GM21619 (cell line): Measurements from ENCODE around the gene VOPP1.

Experiments
- ATAC-seq: cut with Tn5 transposase; IDR thresholded peaks from one replicate; pipeline ENCODE4 v1.9.1; 2021; ENCODE audit not compliant: unreplicated experiment

The VOPP1 gene

DNA sequence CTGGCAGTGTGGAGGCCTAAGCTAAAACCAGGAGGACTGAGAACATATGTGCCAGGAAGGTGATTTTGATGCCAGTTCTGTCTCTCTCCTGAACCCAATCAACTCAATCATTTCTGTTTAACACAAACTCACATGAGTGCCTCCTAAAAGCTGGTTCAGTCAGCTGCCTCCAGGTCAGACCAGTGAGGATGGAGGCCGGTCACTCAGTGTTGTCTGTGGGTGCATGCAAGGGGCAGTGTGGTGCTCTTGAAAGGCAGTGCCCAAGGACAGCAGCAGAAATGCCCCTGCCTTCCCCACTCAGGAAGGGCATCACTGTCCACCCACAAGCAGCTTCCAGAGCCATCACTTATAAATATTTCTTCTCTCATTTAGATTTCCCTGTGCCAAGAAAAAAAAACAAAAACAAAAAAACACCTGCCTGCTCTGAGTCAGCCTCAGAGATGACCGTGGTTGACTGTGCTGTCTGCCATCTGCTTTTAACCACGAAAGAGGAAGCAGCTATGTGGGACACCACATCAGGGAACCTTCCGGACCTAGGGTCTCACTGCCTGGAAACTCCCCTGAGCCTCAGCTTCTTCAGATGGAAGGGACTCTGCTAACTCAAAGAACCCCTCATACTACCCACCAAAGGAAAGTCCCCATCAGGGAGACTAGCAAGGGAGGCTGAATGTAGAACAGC, 39.1 kb downstream of the VOPP1 start:
- peak; percentile 51 for ATAC-seq

DNA sequence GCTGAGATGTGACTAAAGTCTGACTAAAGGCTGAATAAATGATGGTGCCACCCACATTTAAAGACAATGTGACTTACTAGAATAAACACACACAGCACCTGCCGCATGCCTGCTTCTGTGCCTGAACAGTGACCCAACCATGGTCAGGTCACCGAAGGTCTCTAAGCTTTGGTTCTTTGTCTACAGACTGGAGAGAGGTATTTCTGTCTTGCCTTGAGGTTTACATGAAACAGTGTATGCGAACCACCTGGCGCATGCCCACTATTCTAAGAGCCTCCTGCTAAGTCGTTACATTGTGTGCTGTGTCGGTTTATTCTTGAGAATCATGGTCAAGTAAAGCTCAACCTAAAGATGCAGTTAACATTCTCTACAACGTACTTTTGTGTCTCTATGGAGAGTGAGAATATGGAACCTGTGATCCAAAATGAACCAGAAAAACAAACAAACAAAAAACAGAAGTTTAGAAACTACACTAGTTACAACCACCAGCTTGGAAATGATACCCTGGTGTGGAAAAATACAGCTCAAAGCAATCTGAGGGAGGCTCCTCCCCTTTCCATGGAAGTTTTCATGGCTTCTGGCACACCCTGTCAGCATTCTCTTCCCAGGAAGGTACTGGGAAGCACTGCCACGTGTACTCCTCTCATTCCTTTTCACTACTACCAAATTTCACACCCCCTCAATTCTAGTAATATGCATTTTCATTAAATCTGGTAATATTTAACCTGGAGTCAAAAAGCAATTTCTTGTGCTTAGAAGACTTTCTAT, 40.0 kb downstream of the VOPP1 start:
- no peak for ATAC-seq

DNA sequence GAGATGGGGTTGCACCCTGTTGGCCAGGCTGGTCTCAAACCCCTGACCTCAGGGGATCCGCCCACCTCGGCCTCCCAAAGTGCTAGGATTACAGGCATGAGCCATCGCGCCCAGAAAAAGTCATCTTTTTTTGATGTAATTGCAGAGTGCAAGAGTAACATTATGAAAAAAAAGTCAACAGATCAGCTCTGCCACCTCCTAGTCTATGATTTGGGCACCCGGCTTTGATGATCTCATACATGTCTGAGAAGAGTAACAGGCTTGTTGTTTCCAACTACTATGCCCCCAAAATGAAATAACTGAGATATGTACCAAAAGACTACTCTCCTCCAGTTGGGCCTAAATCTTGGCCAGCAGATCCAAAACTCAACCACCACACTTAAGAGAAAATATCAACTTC, 40.8 kb downstream of the VOPP1 start:
- ATAC-seq, result no peak

DNA sequence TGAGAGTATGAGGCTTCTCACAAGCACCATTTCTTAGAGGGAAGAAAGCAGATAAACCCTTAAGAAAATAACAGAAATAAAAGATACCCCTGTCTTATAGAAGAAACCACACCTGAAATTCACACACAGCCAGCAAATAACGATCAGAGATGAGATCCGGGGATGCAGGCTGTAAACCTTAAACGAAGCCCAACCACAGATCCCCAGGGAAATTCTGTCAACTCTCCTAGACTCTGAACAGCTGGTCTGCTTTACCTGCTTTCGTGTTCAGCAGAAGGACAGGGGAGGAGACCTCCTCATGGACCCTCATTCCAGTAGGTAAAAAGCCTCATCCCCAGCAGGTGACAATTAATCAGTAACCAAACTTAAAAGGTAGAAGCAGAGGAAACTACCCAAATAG, 45.0 kb downstream of the VOPP1 start:
- ATAC-seq, result no peak

DNA sequence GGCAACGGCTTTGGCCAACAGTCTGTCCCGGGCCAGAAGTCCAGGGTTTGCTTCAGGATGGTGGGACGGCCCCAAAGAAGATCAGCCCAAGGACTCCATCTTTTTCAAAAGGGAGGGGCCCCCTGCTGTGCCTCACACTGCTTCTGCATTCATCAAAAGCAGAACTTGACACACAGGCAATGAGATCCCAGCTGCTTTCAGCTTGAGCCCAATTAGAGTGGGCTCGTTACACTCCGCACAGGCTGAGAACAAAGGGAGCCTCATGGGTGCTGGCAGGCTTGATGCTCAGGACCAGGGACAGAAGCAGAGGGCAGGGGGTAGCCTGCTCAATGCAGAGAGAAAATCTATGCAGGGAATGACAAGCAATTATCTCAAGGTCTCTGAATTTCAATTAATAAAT, 45.5 kb downstream of the VOPP1 start:
- ATAC-seq, result peak; percentile 59

DNA sequence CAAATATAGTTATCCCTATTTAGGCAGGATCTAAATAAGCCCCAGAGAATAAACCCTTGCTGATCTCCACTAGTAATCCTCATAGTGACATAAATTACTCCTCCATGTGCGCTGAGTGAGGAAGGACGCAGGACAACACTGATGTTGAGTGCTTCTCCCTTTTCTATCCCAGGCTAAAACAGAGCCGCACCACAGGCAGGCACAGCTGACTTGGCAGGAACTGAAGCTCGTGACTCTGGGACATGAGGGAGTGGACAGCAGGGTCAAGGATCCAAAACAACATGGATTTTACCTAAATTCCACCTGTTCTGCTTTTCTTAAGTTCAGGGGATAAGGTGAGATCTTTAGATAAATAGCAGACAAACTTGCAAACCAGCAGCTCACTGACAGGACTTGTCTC, 46.0 kb downstream of the VOPP1 start:
- no peak for ATAC-seq

- ATAC-seq, result no peak
Observed at GRCh38 chr7:55524558-55525310, 47.6 kb downstream of the VOPP1 start.

GRCh38 chr7:55523366-55523765, 48.9 kb downstream of the VOPP1 start:
- no peak for ATAC-seq

DNA sequence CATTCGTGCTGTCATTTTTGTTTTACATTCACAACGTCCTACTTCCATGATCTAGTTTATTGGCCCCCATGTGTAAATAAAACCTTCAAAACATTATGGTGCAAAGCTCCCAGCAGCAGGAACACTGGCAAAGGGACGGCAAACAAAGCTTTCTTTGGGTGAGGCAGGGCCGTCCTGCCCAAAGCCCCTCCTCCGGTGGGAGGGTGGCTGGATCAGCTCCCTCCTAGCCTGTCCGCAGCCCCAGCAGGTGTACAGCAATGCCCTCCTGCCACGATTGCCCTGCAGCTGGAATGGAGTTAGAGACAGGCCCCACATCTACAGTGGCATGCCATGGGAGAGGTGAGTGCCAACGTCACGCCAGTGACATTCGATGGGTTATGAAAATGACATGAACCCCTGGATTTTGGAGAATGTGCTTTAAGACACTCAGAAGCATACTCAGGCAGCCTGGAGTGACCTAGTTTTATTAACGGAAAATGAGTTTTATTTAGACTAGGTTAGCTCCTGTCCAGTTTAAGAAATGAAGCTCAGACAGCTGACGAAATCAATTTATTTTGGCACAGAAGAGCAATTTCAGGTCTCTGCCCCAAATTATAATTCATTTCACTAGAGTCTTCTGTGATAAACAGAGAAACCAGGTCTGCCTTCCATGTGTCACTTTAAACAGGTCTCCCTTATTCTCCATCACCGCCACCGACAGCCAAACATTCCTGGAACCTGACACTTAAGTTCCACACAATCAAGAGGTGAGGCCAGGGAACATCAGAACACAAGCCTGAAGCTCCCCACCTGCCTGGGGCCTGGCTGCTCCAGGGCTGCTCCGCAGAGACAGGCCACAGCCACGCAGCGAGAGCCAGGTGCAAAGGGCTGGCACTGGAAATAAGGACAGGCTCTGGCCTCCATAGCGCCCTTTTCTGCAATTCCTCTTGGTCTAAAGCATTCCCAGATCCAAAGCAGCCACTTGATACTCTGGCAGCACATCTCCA, 50.1 kb downstream of the VOPP1 start:
- no peak for ATAC-seq

DNA sequence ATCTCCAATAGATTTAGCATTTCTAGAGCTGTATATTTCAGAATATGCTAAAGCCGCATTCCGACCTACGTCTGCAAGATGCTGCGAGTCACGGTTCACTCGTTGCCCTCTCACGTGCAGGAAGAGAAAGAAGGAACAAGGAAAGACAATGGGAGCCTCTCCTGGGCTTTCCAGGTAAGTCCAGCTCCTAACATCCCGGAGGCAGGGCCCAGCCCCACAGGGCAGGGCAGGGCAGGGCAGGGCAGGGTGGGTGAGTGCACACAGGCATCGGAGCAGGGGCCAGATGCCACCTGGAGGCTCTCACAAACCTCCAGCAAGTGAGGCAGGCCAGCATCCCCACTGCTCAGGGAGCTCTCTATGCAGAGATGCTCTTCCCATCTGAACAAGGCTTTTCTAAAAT, 50.8 kb downstream of the VOPP1 start:
- no peak for ATAC-seq

DNA sequence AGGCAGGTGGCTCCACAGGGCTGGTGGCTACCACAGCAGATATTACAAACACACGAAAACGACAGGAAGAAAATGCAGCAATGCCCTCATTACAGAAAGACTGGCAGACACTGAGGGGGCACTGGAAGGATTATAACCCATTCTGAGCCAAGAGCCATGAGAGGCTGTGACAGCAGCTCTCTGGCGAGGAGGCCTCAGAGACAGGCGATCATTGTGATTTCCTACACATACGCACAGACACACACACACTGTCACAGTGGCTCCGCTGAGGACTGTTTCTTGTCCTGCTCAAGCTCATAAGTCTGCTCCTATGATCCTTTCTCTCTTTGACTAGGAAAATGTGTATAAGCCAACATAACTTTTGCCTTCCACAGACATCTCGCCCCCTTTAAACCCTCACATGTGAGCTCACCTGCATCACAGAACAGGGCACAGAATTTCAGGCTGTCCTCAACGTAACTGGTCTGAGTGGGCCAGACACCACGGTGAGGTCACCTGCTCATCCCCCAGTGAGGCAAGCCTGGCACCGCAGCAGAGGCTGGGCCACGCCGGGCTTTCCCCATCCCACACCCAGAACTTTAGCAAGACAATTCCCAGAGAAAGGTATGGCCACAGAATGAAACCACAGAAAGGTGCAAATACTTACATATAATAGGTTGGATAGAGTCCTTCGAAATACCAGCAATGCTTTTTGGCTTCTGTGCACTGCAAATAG, 51.7 kb downstream of the VOPP1 start:
- no peak for ATAC-seq

- ATAC-seq, result no peak
Observed at GRCh38 chr7:55518836-55519235, 53.5 kb downstream of the VOPP1 start.

GRCh38 chr7:55517936-55518689, 54.2 kb downstream of the VOPP1 start:
- no peak for ATAC-seq

- peak; percentile 73 for ATAC-seq
Observed at GRCh38 chr7:55517191-55517633, 55.1 kb downstream of the VOPP1 start.

GRCh38 chr7:55516409-55516808, 55.9 kb downstream of the VOPP1 start:
- no peak for ATAC-seq

- peak; percentile 33 for ATAC-seq
Observed at GRCh38 chr7:55515569-55516279, 56.6 kb downstream of the VOPP1 start.

DNA sequence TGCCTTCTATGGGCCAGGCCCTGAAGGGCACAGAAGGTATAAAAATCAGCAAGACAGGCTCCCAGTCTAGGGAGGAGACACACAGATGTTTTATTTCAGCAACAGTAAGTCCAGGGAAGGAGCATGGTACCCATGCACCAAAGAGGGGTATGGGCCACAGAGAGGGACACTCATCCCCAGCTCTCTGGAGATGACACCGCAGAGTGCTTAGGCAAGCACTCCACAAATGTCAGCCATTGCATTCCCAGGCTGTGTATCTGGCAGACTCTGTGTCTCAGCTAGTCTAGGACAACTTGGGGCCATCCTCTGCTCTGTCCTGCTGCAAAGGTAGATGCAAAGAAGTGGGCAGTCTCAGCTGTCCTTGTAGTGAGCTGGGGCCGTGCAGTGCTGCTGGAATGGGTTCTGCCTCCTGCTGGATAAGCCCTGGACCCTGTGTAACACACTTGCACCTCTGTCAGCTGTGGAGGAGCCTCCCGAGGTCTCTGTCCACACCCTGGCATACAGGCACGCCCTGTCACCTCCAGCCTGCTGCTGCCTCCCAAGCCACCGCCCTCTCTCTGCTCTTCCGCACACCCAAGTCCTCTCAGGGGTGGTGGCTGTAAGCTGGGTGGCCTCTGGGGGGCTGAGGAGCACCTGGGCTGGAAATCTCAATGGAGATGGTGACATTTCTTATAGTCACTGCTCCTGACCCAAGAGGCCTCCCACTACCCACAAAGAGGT, 57.6 kb downstream of the VOPP1 start:
- no peak for ATAC-seq

DNA sequence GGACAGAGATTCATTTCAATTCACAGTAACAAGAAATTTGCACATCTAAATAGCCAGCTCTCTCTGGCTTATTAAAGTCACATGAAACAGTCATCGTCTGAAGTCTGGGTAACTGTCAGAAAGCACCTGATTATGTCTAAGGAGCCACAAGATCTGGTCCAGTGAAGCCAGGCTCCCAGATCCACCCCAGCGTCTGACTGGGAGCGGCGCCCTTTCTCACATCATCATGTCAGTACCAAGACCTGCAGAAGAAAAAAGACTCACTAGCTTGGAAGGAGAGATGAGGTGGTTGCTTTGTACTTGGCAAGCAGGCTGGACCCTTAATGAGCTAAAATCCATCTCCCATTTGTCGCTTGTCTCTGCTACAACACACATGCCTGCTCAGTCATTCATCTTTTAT, 58.4 kb downstream of the VOPP1 start:
- no peak for ATAC-seq
